GM12878 (cell line): ENCODE results near the gene EEF2. TPM values are rescaled to one million over a fixed set of nuclear protein-coding genes. Genes with fewer than 3 reads are reported as not detected.

Source experiments
- ATAC-seq: fragments of 200-7000 bp; cut with Tn5 transposase; 3 replicates; pipeline ENCODE4 v1.9.1; 2020; ENCODE audit warnings: mild to moderate bottlenecking, moderate library complexity
- BruUV-seq: library from RNA; stranded (reverse); fragments of 400-500 nt; replicated peaks from 2 replicates; lab custom pipeline; 2021; lab: Mats Ljungman, UMichigan
- CTCF ChIA-PET: fragments of 300-600 bp; sonication (Branson Sonifier 250); formaldehyde crosslinking; extraction: SDS; loops from one replicate; lab custom pipeline; 2021; ENCODE audit warnings: inconsistent platforms; lab: Yijun Ruan, JAX
- POLR2A ChIA-PET: fragments of 350-600 bp; formaldehyde crosslinking; extraction: SDS; loops from one replicate; lab custom pipeline; 2021; ENCODE audit warnings: inconsistent platforms; lab: Charles Lee
- RAD21 ChIA-PET: fragments of 300-600 bp; sonication (Branson Sonifier 250); formaldehyde crosslinking; loops from one replicate; lab custom pipeline; 2023; ENCODE audit warnings: antibody characterized with exemption; ENCODE audit not compliant: unreplicated experiment; lab: Charles Lee
- SMC1A ChIA-PET: fragments of 300-600 bp; sonication (Branson Sonifier 250); formaldehyde crosslinking; loops from one replicate; lab custom pipeline; 2023; ENCODE audit not compliant: unreplicated experiment, uncharacterized antibody; lab: Charles Lee
- DNase-seq: peaks from one replicate; pipeline ENCODE4 v3.0.0-alpha.2; 2011; ENCODE audit warnings: low read depth, low spot score
- FAIRE-seq: peaks from 3 replicates; lab custom pipeline; 2011; peaks lifted over from hg19 to GRCh38; lab: Jason Lieb, UNC
- H2AFZ ChIP-seq: 2 replicates; pipeline ENCODE4 v1.6.0; 2011; ENCODE audit warnings: low read depth, low read length, control low read depth; ENCODE audit not compliant: control insufficient read depth
- H3K27ac ChIP-seq: 2 replicates; pipeline ENCODE4 v1.5.1; 2011; ENCODE audit warnings: control low read depth; ENCODE audit not compliant: control insufficient read depth, insufficient read depth
- H3K27me3 ChIP-seq, 2 experiments: replicated peaks in 1 of 2; 2 replicates each; pipeline versions ENCODE4 v1.6.0 to v1.6.1; 2011; ENCODE audit warnings: low read length in 1 of 2; ENCODE audit not compliant: control insufficient read depth in 2 of 2, insufficient read depth in 2 of 2
- H3K36me3 ChIP-seq, 2 experiments: 2 replicates each; pipeline ENCODE4 v1.5.1; 2011; ENCODE audit warnings: low read length in 1 of 2; ENCODE audit not compliant: control insufficient read depth in 2 of 2, insufficient read depth in 2 of 2
- H3K4me1 ChIP-seq: 2 replicates; pipeline ENCODE4 v1.6.1; 2011; ENCODE audit warnings: mild to moderate bottlenecking, low read length, moderate library complexity, mixed read lengths; ENCODE audit not compliant: control insufficient read depth, insufficient read depth
- H3K4me2 ChIP-seq: 2 replicates; pipeline ENCODE4 v1.6.0; 2011; ENCODE audit warnings: control low read depth; ENCODE audit not compliant: control insufficient read depth, insufficient read depth
- H3K4me3 ChIP-seq: fragments of 200-600 bp; sonication (generic); 2 replicates; pipeline ENCODE4 v1.5.1; 2016
- H3K79me2 ChIP-seq: 2 replicates; pipeline ENCODE4 v1.6.0; 2011; ENCODE audit warnings: low read length; ENCODE audit not compliant: control insufficient read depth, insufficient read depth
- H3K9ac ChIP-seq: 2 replicates; pipeline ENCODE4 v1.8.0; 2011; ENCODE audit warnings: low read length, control low read depth, mixed read lengths; ENCODE audit not compliant: control insufficient read depth, insufficient read depth
- H3K9me3 ChIP-seq: replicated peaks from 3 replicates; pipeline ENCODE4 v1.5.1; 2011; ENCODE audit warnings: mild to moderate bottlenecking, low read length; ENCODE audit not compliant: control insufficient read depth, insufficient read depth
- H4K20me1 ChIP-seq: 2 replicates; pipeline ENCODE4 v1.6.0; 2011; ENCODE audit not compliant: control insufficient read depth, insufficient read depth
- BACH1 ChIP-seq: fragments of 450-650 bp; IDR thresholded peaks from 2 replicates; pipeline ENCODE4 v1.6.1; 2017; ENCODE audit warnings: mild to moderate bottlenecking, borderline replicate concordance
- EP300 ChIP-seq, 2 experiments: fragments of 150-350 bp in 1 of 2; IDR thresholded peaks; 2 replicates each; pipeline ENCODE4 v1.6.1; 2011 to 2012; ENCODE audit warnings: low read depth in 2 of 2, low read length in 2 of 2, borderline replicate concordance in 1 of 2, improper control_type of control experiment in 1 of 2, inconsistent platforms in 1 of 2; ENCODE audit not compliant: control insufficient read depth in 1 of 2
- GABPA ChIP-seq: IDR thresholded peaks from 2 replicates; pipeline ENCODE4 v1.6.1; 2014; ENCODE audit warnings: antibody characterized with exemption, low read depth, mild to moderate bottlenecking, inconsistent platforms
- GATAD2B ChIP-seq: fragments of 450-650 bp; conservative IDR thresholded peaks from 2 replicates; pipeline ENCODE4 v1.6.1; 2017; ENCODE audit warnings: low read depth, mild to moderate bottlenecking, moderate library complexity
- HDAC2 ChIP-seq: fragments of 200-600 bp; sonication (generic); IDR thresholded peaks from 2 replicates; pipeline ENCODE4 v1.6.1; 2017
- KLF5 ChIP-seq: fragments of 450-650 bp; IDR thresholded peaks from 2 replicates; pipeline ENCODE4 v1.6.1; 2014; ENCODE audit warnings: mild to moderate bottlenecking; ENCODE audit not compliant: partially characterized antibody
- SMAD5 ChIP-seq: IDR thresholded peaks from 2 replicates; pipeline ENCODE4 v1.6.1; 2016; ENCODE audit warnings: antibody characterized with exemption, low read depth
- STAT1 ChIP-seq: fragments of 450-650 bp; conservative IDR thresholded peaks from 2 replicates; pipeline ENCODE4 v1.6.1; 2014; ENCODE audit warnings: antibody characterized with exemption, mild to moderate bottlenecking
- SUPT20H ChIP-seq: IDR thresholded peaks from 2 replicates; pipeline ENCODE4 v1.6.1; 2011; ENCODE audit warnings: low read depth, mild to moderate bottlenecking, low read length, moderate library complexity, borderline replicate concordance; ENCODE audit not compliant: control insufficient read depth
- TBL1XR1 ChIP-seq: IDR thresholded peaks from 2 replicates; pipeline ENCODE4 v1.6.1; 2012; ENCODE audit warnings: low read depth, low read length, improper control_type of control experiment
- ZNF217 ChIP-seq: fragments of 450-650 bp; IDR thresholded peaks from 2 replicates; pipeline ENCODE4 v1.6.1; 2017; ENCODE audit warnings: antibody characterized with exemption, mild to moderate bottlenecking
- WGBS: methylation state at CpG from one replicate; pipeline ENCODE4 v1.1.6; 2016; ENCODE audit warnings: low lambda C conversion rate; ENCODE audit not compliant: insufficient replicate concordance, insufficient coverage; ENCODE audit errors: missing lambda C conversion rate; 5-methylcytosine and 5-hydroxymethylcytosine counted together
- in situ Hi-C: fragments of 300-500 bp; cut with MboI; formaldehyde crosslinking; loops from 9 replicates; pipeline ENCODE4 v1.14.3; 2018; ENCODE audit warnings: mixed read lengths
- intact Hi-C: fragments of 100-400 bp; cut with micrococcal nuclease; formaldehyde crosslinking; loops from one replicate; pipeline ENCODE4 v1.14.2; 2022; ENCODE audit not compliant: unreplicated experiment
- polyA plus RNA-seq, 11 experiments: library from polyadenylated mRNA; depleted of rRNA in 4 of 11; unstranded in 6 of 11; stranded (reverse) in 5 of 11; fragments of >200 nt; fragmentation: Nextera tagmentation in 4 of 11; fragmentation: Illumina TruSeq in 1 of 11; extraction: Ambion mirVana in 4 of 11; extraction: Trizol in 1 of 11; gene quantifications; 1 replicate in 1 of 11; 2 replicates in 10 of 11; pipeline versions ENCODE4 v1.2.1 to v1.2.3, GENCODE V29; 2011 to 2016; ENCODE audit warnings: inconsistent platforms in 2 of 11, missing spikeins in 2 of 11, low read depth in 1 of 11
- total RNA-seq, 4 experiments: library from RNA; depleted of rRNA in 3 of 4; stranded (reverse); fragments of >200 nt in 3 of 4; fragmentation: Illumina TruSeq in 1 of 4; extraction: Trizol in 1 of 4; gene quantifications; 2 replicates each; pipeline versions ENCODE4 v1.2.1 to v1.2.3, GENCODE V29; 2013 to 2021
- TF ChIP-seq, protein P1 (sequence below): fragments of 450-650 bp; IDR thresholded peaks from 2 replicates; pipeline ENCODE4 v1.6.1; 2017; ENCODE audit warnings: mild to moderate bottlenecking, moderate library complexity
- TF ChIP-seq, protein P2 (sequence below): IDR thresholded peaks from 2 replicates; pipeline ENCODE4 v1.6.1; 2012; ENCODE audit warnings: low read length, inconsistent platforms
- TF ChIP-seq, protein P3 (sequence below), 3 experiments: IDR thresholded peaks in 2 of 3; conservative IDR thresholded peaks in 1 of 3; 2 replicates each; pipeline ENCODE4 v1.5.1; 2011; ENCODE audit warnings: low read depth in 3 of 3, low read length in 3 of 3, mild to moderate bottlenecking in 3 of 3, control low read depth in 2 of 3, moderate library complexity in 2 of 3, inconsistent platforms in 1 of 3, mixed read lengths in 1 of 3; ENCODE audit not compliant: control insufficient read depth in 2 of 3, insufficient read depth in 1 of 3; ENCODE audit errors: extremely low read depth in 1 of 3
- TF ChIP-seq, protein P4 (sequence below): fragments of 450-650 bp; IDR thresholded peaks from 2 replicates; pipeline ENCODE4 v1.6.1; 2018; ENCODE audit warnings: borderline replicate concordance, mild to moderate bottlenecking; ENCODE audit not compliant: partially characterized antibody

EEF2 gene
- total and polyA plus RNA-seq, 10 of the 15 experiments (the other 5 are each of a cell fraction or from before 2014, with no cell fraction given) = 280 to 3,491 (median 1,305) TPM

DNA sequence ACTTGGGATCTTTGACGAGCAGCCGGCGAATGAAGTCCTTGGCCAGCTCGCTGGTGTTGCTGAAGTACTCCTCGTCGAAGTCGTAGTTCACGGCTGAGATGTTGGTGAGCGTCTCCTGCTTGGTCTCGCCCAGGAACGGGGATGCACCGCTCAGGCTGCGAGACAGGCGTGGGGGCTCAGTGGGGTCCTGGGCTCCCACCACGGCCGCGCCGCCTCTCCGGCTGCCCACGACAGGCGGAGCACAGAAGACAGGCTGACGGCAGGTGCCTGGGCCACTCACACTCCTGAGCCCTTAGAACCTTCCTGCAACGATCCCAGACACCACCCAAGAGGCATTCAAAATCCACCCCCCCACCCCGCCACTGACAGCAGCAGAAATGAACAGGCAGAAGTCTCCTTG, 24.3 kb downstream of the EEF2 start:
- peaks cover 3 to 14% of the 10 kb centered on the region in 2 experiments; a peak in 3 of 4 replicates for H3K36me3 ChIP-seq
- intact Hi-C loops (no loop called here), in situ Hi-C loops (no loop called here)
- ChIA-PET CTCF (no interaction called here), POLR2A (no interaction called here), RAD21 (no interaction called here), SMC1A (interaction anchor here (1.9 kb wide), 1 partner anchor 24 kb away, joined by 4 read pairs; the partner anchor contains the start of gene EEF2)
- H3K27me3 ChIP-seq = no peaks in the 10 kb centered on the region
- H3K4me3 ChIP-seq = no peak overlapping the region
- no peak overlapping the region for H2AFZ ChIP-seq
- H3K9me3 ChIP-seq = no peaks in the 10 kb centered on the region
- H3K4me1 ChIP-seq = no peaks in the 10 kb centered on the region
- H3K27ac ChIP-seq = no peak overlapping the region
- H3K9ac ChIP-seq = no peak overlapping the region
- BruUV-seq = no TSS peak
- no peaks in the 10 kb centered on the region for H4K20me1 ChIP-seq
- ATAC-seq = no peak
- no peak overlapping the region for H3K4me2 ChIP-seq
- no peaks in the 10 kb centered on the region for H3K79me2 ChIP-seq
- no peak for FAIRE-seq
- 96% methylated on average over 24 of the region's 24 CpGs for WGBS
- no peak for DNase-seq
- TF ChIP-seq, protein P1, sequence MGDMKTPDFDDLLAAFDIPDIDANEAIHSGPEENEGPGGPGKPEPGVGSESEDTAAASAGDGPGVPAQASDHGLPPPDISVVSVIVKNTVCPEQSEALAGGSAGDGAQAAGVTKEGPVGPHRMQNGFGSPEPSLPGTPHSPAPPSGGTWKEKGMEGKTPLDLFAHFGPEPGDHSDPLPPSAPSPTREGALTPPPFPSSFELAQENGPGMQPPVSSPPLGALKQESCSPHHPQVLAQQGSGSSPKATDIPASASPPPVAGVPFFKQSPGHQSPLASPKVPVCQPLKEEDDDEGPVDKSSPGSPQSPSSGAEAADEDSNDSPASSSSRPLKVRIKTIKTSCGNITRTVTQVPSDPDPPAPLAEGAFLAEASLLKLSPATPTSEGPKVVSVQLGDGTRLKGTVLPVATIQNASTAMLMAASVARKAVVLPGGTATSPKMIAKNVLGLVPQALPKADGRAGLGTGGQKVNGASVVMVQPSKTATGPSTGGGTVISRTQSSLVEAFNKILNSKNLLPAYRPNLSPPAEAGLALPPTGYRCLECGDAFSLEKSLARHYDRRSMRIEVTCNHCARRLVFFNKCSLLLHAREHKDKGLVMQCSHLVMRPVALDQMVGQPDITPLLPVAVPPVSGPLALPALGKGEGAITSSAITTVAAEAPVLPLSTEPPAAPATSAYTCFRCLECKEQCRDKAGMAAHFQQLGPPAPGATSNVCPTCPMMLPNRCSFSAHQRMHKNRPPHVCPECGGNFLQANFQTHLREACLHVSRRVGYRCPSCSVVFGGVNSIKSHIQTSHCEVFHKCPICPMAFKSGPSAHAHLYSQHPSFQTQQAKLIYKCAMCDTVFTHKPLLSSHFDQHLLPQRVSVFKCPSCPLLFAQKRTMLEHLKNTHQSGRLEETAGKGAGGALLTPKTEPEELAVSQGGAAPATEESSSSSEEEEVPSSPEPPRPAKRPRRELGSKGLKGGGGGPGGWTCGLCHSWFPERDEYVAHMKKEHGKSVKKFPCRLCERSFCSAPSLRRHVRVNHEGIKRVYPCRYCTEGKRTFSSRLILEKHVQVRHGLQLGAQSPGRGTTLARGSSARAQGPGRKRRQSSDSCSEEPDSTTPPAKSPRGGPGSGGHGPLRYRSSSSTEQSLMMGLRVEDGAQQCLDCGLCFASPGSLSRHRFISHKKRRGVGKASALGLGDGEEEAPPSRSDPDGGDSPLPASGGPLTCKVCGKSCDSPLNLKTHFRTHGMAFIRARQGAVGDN = no peak
- TF ChIP-seq, protein P2, sequence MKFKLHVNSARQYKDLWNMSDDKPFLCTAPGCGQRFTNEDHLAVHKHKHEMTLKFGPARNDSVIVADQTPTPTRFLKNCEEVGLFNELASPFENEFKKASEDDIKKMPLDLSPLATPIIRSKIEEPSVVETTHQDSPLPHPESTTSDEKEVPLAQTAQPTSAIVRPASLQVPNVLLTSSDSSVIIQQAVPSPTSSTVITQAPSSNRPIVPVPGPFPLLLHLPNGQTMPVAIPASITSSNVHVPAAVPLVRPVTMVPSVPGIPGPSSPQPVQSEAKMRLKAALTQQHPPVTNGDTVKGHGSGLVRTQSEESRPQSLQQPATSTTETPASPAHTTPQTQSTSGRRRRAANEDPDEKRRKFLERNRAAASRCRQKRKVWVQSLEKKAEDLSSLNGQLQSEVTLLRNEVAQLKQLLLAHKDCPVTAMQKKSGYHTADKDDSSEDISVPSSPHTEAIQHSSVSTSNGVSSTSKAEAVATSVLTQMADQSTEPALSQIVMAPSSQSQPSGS = no peak
- TF ChIP-seq KLF5 (no peak), ZNF217 (no peak), EP300 (IDR thresholded peaks at IDR 0.05; ENCODE audit: borderline replicate concordance in 1 of 2, control insufficient read depth in 1 of 2, low read depth in 2 of 2, low read length in 2 of 2) (no peak), GABPA (no peak), STAT1 (no peak), BACH1 (no peak), SMAD5 (no peak), TBL1XR1 (no peak), SUPT20H (no peak), GATAD2B (no peak), HDAC2 (no peak)
- TF ChIP-seq, protein P3, sequence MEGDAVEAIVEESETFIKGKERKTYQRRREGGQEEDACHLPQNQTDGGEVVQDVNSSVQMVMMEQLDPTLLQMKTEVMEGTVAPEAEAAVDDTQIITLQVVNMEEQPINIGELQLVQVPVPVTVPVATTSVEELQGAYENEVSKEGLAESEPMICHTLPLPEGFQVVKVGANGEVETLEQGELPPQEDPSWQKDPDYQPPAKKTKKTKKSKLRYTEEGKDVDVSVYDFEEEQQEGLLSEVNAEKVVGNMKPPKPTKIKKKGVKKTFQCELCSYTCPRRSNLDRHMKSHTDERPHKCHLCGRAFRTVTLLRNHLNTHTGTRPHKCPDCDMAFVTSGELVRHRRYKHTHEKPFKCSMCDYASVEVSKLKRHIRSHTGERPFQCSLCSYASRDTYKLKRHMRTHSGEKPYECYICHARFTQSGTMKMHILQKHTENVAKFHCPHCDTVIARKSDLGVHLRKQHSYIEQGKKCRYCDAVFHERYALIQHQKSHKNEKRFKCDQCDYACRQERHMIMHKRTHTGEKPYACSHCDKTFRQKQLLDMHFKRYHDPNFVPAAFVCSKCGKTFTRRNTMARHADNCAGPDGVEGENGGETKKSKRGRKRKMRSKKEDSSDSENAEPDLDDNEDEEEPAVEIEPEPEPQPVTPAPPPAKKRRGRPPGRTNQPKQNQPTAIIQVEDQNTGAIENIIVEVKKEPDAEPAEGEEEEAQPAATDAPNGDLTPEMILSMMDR (IDR thresholded peaks at IDR 0.05 in 2 of 3, conservative IDR thresholded peaks at IDR 0.05 in 1 of 3; ENCODE audit: control insufficient read depth in 2 of 3, extremely low read depth in 1 of 3, insufficient read depth in 1 of 3, low read depth in 3 of 3, low read length in 3 of 3) = no peak
- TF ChIP-seq, protein P4, sequence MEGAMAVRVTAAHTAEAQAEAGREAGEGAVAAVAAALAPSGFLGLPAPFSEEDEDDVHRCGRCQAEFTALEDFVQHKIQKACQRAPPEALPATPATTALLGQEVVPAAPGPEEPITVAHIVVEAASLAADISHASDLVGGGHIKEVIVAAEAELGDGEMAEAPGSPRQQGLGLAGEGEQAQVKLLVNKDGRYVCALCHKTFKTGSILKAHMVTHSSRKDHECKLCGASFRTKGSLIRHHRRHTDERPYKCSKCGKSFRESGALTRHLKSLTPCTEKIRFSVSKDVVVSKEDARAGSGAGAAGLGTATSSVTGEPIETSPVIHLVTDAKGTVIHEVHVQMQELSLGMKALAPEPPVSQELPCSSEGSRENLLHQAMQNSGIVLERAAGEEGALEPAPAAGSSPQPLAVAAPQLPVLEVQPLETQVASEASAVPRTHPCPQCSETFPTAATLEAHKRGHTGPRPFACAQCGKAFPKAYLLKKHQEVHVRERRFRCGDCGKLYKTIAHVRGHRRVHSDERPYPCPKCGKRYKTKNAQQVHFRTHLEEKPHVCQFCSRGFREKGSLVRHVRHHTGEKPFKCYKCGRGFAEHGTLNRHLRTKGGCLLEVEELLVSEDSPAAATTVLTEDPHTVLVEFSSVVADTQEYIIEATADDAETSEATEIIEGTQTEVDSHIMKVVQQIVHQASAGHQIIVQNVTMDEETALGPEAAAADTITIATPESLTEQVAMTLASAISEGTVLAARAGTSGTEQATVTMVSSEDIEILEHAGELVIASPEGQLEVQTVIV = no peak
